GM18520 (cell line): Measurements from ENCODE around the gene OR6B2.
"Not testable (repeated sequence)": the region's sequence is repeated elsewhere in the genome, so short reads cannot be mapped to it uniquely, and the experiment has no call there.

Experiments
- ATAC-seq: cut with Tn5 transposase; IDR thresholded peaks from one replicate; pipeline ENCODE4 v1.9.1; 2021; ENCODE audit not compliant: unreplicated experiment

The OR6B2 gene

GRCh38 chr2:240030379-240031094 lies at the start of gene OR6B2:
OR6B2 (minus strand) TSS chr2:240030429; CDS start chr2:240030429, 0 bp downstream.
- no peak for ATAC-seq

GRCh38 chr2:240078631-240079030 lies 48.4 kb upstream of the OR6B2 start:
- ATAC-seq = no peak

DNA sequence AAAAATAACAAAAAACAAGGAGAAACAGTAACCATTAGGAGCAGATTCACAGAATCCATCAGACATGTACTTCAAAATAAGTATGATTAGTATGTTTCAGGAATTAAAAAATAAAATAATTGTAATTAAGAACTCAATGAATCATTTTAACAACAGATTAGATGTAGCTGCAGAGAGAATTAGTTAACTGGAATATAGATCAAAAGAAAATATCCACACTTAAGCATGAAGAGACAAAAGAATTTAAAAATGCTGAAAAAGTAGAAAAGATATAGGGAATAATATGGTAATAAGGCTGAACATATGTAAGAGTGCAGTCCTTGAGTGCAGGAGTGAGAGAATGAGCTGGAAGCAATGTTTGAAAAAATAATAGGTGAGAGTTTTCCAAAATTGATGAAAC lies 47.2 kb upstream of the OR6B2 start:
- no peak for ATAC-seq

GRCh38 chr2:240074545-240074944 lies 44.3 kb upstream of the OR6B2 start:
- ATAC-seq = no peak

DNA sequence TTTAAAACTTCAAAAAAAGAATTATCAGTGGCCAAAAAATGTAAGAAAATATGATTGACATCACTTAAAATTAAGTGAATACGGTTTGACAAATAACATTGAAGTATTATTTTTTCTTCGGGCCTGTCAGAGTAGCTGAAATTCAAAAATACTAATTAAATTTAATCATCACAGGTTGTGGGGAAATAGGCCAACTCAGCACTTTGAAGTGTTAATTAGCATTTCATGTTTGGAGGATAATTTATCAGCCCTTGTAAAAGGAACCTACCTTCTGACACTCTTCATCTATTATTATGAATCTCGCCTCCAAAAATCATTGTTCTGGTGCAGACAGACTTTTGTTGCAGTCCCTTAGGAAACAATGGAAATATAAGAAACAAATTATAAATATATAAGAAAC lies 40.7 kb upstream of the OR6B2 start:
- no peak for ATAC-seq

- ATAC-seq = no peak
Measured at GRCh38 chr2:240069829-240070228, 39.6 kb upstream of the OR6B2 start.

GRCh38 chr2:240068193-240068592 lies 38.0 kb upstream of the OR6B2 start:
- no peak for ATAC-seq

DNA sequence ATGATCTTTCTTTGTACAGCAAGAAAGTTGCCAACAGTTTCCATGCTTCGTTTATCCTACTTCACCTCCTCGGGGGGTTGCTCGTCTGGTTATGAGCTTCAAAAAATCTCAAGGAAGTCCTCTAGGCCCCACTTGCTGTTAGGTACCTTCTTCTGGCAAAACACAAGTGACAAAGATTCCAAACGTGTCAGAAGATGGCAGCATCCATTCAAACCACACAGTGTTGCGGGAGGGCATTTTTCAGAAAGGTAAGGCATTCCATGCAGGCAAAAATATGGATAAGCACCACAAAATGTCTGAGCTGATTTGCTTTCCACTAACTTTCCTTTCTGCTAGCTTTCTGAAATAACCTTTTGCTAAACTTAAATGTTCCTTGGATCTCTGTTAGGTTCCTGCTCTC lies 36.3 kb upstream of the OR6B2 start:
- no peak for ATAC-seq

GRCh38 chr2:240064898-240065297 lies 34.7 kb upstream of the OR6B2 start:
- no peak for ATAC-seq

- no peak for ATAC-seq
Measured at GRCh38 chr2:240060977-240061591, 30.9 kb upstream of the OR6B2 start.

- ATAC-seq = no peak
Measured at GRCh38 chr2:240056678-240057077, 26.4 kb upstream of the OR6B2 start.

GRCh38 chr2:240055177-240055917 lies 25.1 kb upstream of the OR6B2 start:
- no peak for ATAC-seq

- ATAC-seq = no peak
Measured at GRCh38 chr2:240053173-240054155, 23.2 kb upstream of the OR6B2 start, which contains the start of gene OR6B3. OR6B3 (minus strand) TSS chr2:240053521.

DNA sequence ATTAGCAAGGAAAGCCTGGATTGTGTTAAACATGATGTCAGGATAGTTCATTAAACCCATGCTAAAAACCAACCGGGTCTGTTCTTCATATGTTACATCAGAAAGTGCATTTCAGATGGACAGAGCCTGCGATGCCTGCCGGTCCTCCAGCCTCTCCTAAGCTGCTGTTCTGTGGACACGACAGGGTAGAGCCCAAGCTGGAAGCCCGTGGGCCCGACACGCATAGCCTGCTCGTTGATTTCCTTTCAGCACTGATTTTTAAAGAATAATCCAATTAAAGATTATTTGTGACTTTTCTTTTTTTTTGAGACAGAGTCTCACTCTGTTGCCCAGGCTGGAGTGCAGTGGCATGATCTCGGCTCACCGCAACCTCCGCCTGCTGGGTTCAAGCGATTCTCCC lies 22.3 kb upstream of the OR6B2 start:
- ATAC-seq = no peak

DNA sequence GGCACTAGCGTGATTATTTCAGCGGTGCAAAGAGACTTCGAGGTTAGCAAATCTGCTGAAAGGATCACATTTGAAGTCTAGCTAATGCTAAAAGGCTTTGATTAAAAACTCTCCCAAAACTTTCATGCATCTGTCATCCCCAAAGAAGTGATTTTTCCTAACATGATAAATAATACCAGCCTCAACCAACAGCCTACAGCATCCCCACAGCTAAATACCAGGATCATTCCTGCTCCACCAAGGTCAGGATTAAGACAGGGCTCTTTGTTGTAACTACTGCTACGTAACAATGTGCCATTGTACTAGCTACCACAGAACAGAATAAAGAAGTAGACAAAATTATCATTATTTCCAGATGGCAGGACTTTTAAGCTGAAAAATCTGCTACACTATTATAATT lies 21.5 kb upstream of the OR6B2 start:
- no peak for ATAC-seq

- ATAC-seq = no peak
Measured at GRCh38 chr2:240050278-240050677, 20.0 kb upstream of the OR6B2 start.

DNA sequence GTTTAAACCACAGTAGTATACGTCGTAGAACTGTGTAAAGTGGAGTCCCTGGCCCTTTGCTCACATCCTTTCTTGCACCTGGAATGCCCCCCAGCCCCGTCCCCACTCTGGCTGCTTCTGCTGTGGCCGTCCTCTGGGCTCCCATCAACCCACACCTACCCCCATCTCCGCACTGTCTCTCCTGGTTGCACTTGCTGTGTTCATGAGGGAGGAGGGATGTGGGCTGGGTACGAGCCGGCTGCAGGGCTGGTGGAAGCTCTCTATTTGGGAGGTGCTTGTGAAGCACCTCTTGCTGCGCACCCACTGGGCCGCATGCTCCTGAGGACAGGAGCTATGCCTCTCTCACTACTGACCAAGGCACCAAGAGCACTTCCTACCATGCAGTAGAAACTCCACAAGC lies 18.0 kb upstream of the OR6B2 start:
- no peak for ATAC-seq

GRCh38 chr2:240045098-240045497 lies 14.9 kb upstream of the OR6B2 start:
- ATAC-seq = no peak

DNA sequence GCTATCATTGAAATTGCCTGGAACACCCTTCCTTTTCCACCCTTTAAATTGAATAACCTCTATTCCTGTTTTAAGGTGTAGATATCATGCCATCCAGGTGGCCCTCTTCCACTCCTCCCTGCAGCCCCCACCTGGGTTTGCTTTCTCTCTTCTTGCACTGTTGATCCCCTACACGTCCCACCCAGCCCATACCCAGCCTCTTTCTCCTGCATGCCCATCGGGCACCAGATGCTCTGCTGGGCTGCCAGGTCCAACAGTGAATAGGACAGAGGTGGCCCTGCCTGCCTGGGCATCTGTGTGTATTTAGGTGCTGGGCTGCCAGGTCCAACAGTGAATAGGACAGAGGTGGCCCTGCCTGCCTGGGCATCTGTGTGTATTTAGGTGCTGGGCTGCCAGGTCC lies 13.9 kb upstream of the OR6B2 start:
- ATAC-seq = not testable (repeated sequence)

DNA sequence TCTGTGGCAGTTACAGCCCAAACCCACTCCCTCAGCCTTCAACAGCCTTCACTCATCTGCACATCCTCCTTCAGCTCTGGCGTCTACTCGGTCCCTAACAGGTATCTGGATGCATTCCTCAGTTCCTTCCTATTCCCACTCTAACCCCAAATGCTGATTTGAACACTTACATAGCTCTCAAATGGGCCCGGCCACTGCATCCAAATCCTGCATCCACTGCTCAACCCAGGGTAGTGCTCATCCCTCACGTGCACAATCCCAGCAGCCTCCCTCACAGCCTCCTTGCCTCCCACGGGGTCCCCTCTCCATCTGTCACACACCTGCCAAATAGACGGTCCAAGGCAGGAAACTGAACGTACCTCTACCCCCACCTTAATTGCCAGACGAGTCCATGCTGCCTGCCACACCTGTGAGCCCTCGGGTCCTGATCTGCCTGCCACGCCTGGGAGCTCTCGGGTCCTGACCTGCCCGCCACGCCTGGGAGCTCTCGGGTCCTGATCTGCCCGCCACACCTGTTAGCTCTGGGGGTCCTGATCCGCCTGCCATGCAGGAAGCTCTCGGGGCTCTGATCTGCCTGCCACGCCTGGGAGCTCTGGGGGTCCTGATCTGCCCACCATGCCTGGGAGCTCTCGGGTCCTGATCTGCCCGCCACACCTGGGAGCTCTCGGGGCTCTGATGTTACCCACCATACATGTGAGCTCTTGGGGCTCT lies 13.2 kb upstream of the OR6B2 start:
- ATAC-seq = no peak
